SH-SY5Y (cell line): ENCODE measurements around the gene PARN.

Source experiments
- GATA2 ChIP-seq: IDR thresholded peaks from 2 replicates; pipeline ENCODE4 v1.6.1; 2011; ENCODE audit warnings: mild to moderate bottlenecking, low read depth, low read length
- GATA3 ChIP-seq: IDR thresholded peaks from 2 replicates; pipeline ENCODE4 v1.6.1; 2011; ENCODE audit warnings: low read depth, mild to moderate bottlenecking, low read length, moderate library complexity

- TF ChIP-seq GATA3 (no peak), GATA2 (no peak)
Observed at GRCh38 chr16:14434860-14435259, 195.2 kb downstream of the PARN start.
